A549 (cell line): Measurements from ENCODE around the gene BRSK2. TPM values are rescaled to one million over a fixed set of nuclear protein-coding genes. Genes with fewer than 3 reads are reported as not detected.

ENCODE experiments used
- ATAC-seq, 2 experiments: fragments of 200-7000 bp in 1 of 2; fragments of >200 bp in 1 of 2; cut with Nextera tagmentation in 1 of 2; cut with Tn5 transposase in 1 of 2; 3 replicates each; pipeline versions ENCODE4 v1.8.0 to v1.9.1; 2018 to 2020; ENCODE audit warnings: mild to moderate bottlenecking in 1 of 2, moderate library complexity in 1 of 2
- CTCF ChIA-PET: fragments of 300-600 bp; sonication (Branson Sonifier 250); formaldehyde crosslinking; extraction: SDS; loops from one replicate; lab custom pipeline; 2021; ENCODE audit warnings: antibody characterized with exemption, inconsistent platforms; lab: Yijun Ruan, JAX
- POLR2A ChIA-PET: fragments of 350-600 bp; formaldehyde crosslinking; extraction: SDS; loops from one replicate; lab custom pipeline; 2021; ENCODE audit warnings: antibody characterized with exemption, inconsistent platforms; lab: Yijun Ruan, JAX
- DNase-seq, 2 experiments: peaks; one replicate each; pipeline versions ENCODE4 v3.0.0 to v3.0.0-alpha.2; 2011 to 2016; ENCODE audit warnings: low read depth in 1 of 2, low spot score in 1 of 2
- FAIRE-seq: peaks from 2 replicates; lab custom pipeline; 2011; peaks lifted over from hg19 to GRCh38; lab: Jason Lieb, UNC
- H3K27ac ChIP-seq, 2 experiments: fragments of >200 bp; sonication (Bioruptor Twin); formaldehyde crosslinking; 3 replicates each; pipeline ENCODE4 v1.5.1; 2016 to 2017
- H3K4me1 ChIP-seq: fragments of >200 bp; sonication (Bioruptor Twin); formaldehyde crosslinking; 3 replicates; pipeline ENCODE4 v1.6.1; 2016
- H3K4me2 ChIP-seq: fragments of >200 bp; sonication (Bioruptor Twin); formaldehyde crosslinking; 3 replicates; pipeline ENCODE4 v1.6.1; 2016
- H3K4me3 ChIP-seq: fragments of >200 bp; sonication (Bioruptor Twin); formaldehyde crosslinking; 3 replicates; pipeline ENCODE4 v1.5.1; 2016
- H3K9me3 ChIP-seq: fragments of >200 bp; sonication (Bioruptor Twin); formaldehyde crosslinking; 3 replicates; pipeline ENCODE4 v1.6.1; 2016
- CBX2 ChIP-seq: fragments of 200-600 bp; sonication (generic); IDR thresholded peaks from 2 replicates; pipeline ENCODE4 v1.6.1; 2016; ENCODE audit warnings: low read depth, mild to moderate bottlenecking, borderline replicate concordance
- HOXB13 ChIP-seq: fragments of 250-450 bp; sonication (Bioruptor Pico); IDR thresholded peaks from 2 replicates; pipeline ENCODE4 v1.5.0; 2020; ENCODE audit warnings: low read depth, mild to moderate bottlenecking, moderate library complexity
- MAFK ChIP-seq: fragments of 450-650 bp; IDR thresholded peaks from 2 replicates; pipeline ENCODE4 v1.6.1; 2014; ENCODE audit not compliant: partially characterized antibody
- MYC ChIP-seq: IDR thresholded peaks from 2 replicates; pipeline ENCODE4 v1.6.1; 2012; ENCODE audit warnings: mild to moderate bottlenecking, inconsistent platforms, low read length, improper control_type of control experiment, borderline replicate concordance
- PBX3 ChIP-seq: IDR thresholded peaks from 2 replicates; pipeline ENCODE4 v1.6.1; 2012
- RCOR1 ChIP-seq: fragments of 150-350 bp; IDR thresholded peaks from 2 replicates; pipeline ENCODE4 v1.6.1; 2014; ENCODE audit warnings: antibody characterized with exemption, low read length, low read depth
- REST ChIP-seq: fragments of 200-600 bp; sonication (generic); IDR thresholded peaks from 2 replicates; pipeline ENCODE4 v1.6.1; 2016; ENCODE audit warnings: antibody characterized with exemption, mild to moderate bottlenecking, moderate library complexity
- WGBS: methylation state at CpG from one replicate; pipeline ENCODE4 v1.1.6; 2017; ENCODE audit errors: missing lambda C conversion rate; 5-methylcytosine and 5-hydroxymethylcytosine counted together
- polyA plus RNA-seq, 4 experiments: library from polyadenylated mRNA; depleted of rRNA in 3 of 4; stranded (reverse); fragments of >200 nt; fragmentation: RNase III in 1 of 4; extraction: RNeasy Plus Mini Kit Qiagen cat#74134 plus additional on column Dnase treatment in 1 of 4; gene quantifications; 2 replicates in 3 of 4; 3 replicates in 1 of 4; pipeline ENCODE4 v1.2.3, GENCODE V29; 2011 to 2017
- TF ChIP-seq, protein P1 (sequence below): fragments of >200 bp; sonication (Bioruptor Twin); formaldehyde crosslinking; IDR thresholded peaks from 3 replicates; pipeline ENCODE4 v1.5.1; 2016

Gene BRSK2
- polyA plus RNA-seq, 2 of the 4 experiments (the other 2 are of a cell fraction), result 3.8 to 10.1 TPM

- no peak overlapping the region for H3K4me2 ChIP-seq
- ChIA-PET CTCF (interaction anchor here (0.8 kb wide), 1 partner anchor 10 kb away, joined by 3 read pairs; no protein-coding TSS in a partner anchor), POLR2A (no interaction called here)
- no peak for TF ChIP-seq RCOR1
- TF ChIP-seq, protein P1, sequence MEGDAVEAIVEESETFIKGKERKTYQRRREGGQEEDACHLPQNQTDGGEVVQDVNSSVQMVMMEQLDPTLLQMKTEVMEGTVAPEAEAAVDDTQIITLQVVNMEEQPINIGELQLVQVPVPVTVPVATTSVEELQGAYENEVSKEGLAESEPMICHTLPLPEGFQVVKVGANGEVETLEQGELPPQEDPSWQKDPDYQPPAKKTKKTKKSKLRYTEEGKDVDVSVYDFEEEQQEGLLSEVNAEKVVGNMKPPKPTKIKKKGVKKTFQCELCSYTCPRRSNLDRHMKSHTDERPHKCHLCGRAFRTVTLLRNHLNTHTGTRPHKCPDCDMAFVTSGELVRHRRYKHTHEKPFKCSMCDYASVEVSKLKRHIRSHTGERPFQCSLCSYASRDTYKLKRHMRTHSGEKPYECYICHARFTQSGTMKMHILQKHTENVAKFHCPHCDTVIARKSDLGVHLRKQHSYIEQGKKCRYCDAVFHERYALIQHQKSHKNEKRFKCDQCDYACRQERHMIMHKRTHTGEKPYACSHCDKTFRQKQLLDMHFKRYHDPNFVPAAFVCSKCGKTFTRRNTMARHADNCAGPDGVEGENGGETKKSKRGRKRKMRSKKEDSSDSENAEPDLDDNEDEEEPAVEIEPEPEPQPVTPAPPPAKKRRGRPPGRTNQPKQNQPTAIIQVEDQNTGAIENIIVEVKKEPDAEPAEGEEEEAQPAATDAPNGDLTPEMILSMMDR, result peak; percentile 18; the same call in 2 of the 3 replicates
- DNase-seq (peak in 1 of 2 experiments; percentile 55), FAIRE-seq (no peak), ATAC-seq (peak; percentile 33 to 72)
- H3K9me3 ChIP-seq, result no peaks in the 10 kb centered on the region
- H3K4me3 ChIP-seq, result no peak overlapping the region
- H3K27ac ChIP-seq, result peak overlapping the region in 1 of 2 experiments; percentile 7; a peak in 1 of 6 replicates
- WGBS, result 70% methylated on average over 13 of the region's 18 CpGs
- H3K4me1 ChIP-seq, result peaks cover 6% of the 10 kb centered on the region; the same call in 1 of the 3 replicates
These were observed 68.8 kb downstream of the BRSK2 start for GRCh38 chr11:1458340-1459218.

DNA sequence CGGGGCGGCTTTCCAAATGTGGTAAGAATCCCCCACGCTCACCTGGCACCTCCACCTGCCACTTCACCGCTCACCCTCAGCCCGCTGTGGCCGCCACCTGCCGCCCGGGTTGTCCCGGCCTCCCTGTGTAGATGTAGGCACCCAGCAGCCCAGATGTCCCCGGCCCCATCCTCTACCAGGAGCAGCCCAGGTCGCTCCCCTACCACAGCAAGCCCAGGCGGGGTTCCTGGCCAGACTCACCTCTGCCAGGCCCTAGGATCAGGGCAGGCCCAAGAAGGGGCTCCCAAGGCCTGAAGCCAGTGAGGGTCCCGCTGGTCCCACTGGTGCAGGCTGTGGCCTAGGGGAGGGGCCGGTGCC, 69.5 kb downstream of the BRSK2 start:
- no peak overlapping the region for H3K4me2 ChIP-seq
- TF ChIP-seq HOXB13 (CRISPR knock-in tag) (no peak), REST (no peak), PBX3 (no peak), MYC (no peak), MAFK (peak; percentile 30)
- TF ChIP-seq, all 56 proteins: peak for 1
- ATAC-seq (peak in 1 of 2 experiments; percentile 11; a peak in 3 of 6 replicates), DNase-seq (no peak), FAIRE-seq (no peak)
- POLR2A ChIA-PET, result no interaction called here
- Histone ChIP-seq H3K27ac (no peak overlapping the region), H3K4me1 (peaks cover 6% of the 10 kb centered on the region; the same call in 1 of the 3 replicates), H3K9me3 (no peaks in the 10 kb centered on the region), H3K4me3 (no peak overlapping the region)
- WGBS, result 94% methylated on average over 10 of the region's 14 CpGs
- CTCF ChIA-PET, result interaction anchor here (0.8 kb wide), 1 partner anchor 11 kb away, joined by 3 read pairs; no protein-coding TSS in a partner anchor

- no peak overlapping the region for H3K4me2 ChIP-seq
- FAIRE-seq, result no peak
- no peaks in the 10 kb centered on the region for H3K9me3 ChIP-seq
- peaks cover 6% of the 10 kb centered on the region; the same call in 1 of the 3 replicates for H3K4me1 ChIP-seq
- ChIA-PET CTCF (interaction anchor here (0.8 kb wide), 1 partner anchor 12 kb away, joined by 3 read pairs; no protein-coding TSS in a partner anchor), POLR2A (no interaction called here)
- no peak for ATAC-seq
- no peak overlapping the region for H3K27ac ChIP-seq
- TF ChIP-seq CBX2, result no peak
- TF ChIP-seq, protein P1, result no peak
- H3K4me3 ChIP-seq, result no peak overlapping the region
- 93% methylated on average over 19 of the region's 29 CpGs for WGBS
- DNase-seq, result no peak
These were observed 70.1 kb downstream of the BRSK2 start for GRCh38 chr11:1459764-1460395.
